Measurements from ENCODE around the gene NR2F6. TPM values are rescaled to one million over a fixed set of nuclear protein-coding genes. Genes with fewer than 3 reads are reported as not detected.

Gene NR2F6
- total RNA-seq, 2 donors from 2014 or later = 1.8 to 2.1 TPM

DNA sequence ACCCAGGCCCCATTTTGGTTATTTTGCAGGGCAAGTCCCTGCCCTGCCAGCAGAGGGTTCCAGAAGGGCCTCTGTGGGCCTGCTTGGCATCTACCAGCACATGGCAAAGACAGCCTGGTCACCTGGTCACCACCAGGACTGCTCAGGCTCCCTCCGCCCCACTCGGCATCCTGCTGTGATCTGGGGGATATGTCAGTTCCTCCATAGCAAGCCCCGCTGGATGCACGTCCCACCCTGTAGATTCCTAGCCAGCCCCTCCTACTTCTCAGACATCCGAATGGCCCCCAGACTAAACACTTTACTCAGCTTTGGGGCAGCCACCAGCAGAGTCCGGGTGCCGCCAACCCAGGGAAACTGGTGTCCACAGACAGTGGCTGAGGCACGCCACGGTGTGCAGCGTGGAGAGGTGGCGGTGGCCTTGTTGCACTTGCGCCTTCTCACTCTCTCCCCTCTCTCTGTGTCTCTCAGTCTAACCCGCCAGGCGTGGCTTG is 62.4 kb downstream of the NR2F6 start:
- peaks cover 2% of the 10 kb centered on the region for H3K36me3 Mint-ChIP-seq (ENCODE audit: low read depth)
- H3K9me3 ChIP-seq (ENCODE audit: control insufficient read depth, low read length, poor library complexity, severe bottlenecking) = no peaks in the 10 kb centered on the region
- DNase-seq (no peak), ATAC-seq (peak; percentile 52)
- peak overlapping the region; percentile 91 for H3K27ac Mint-ChIP-seq
- H3K4me3 Mint-ChIP-seq = peak overlapping the region; percentile 88
- peaks cover 18% of the 10 kb centered on the region for H3K4me1 Mint-ChIP-seq
- H3K27me3 Mint-ChIP-seq = no peaks in the 10 kb centered on the region

Other genes starting within 250 kb of the NR2F6 start
- 1 to 10 TPM; 1.1 to 3.3 TPM for gene CPAMD8, start 219.1 kb downstream of the NR2F6 start, total RNA-seq
- gene HAUS8, start 170.5 kb downstream of the NR2F6 start, total RNA-seq = 10 to 100 TPM; 18.4 to 26.2 TPM
- 100 to 1,000 TPM; 202 to 220 TPM for gene MYO9B, start 170.1 kb downstream of the NR2F6 start, total RNA-seq
- gene USE1, start 30.6 kb downstream of the NR2F6 start, total RNA-seq = 10 to 100 TPM; 21.7 to 23.1 TPM
- gene OCEL1, start 19.7 kb downstream of the NR2F6 start, total RNA-seq = 10 to 100 TPM; 13.9 to 14.9 TPM
- under 1 TPM in 1 of 2 donors, not detected in 1; 0.26 TPM for gene USHBP1, start 18.8 kb upstream of the NR2F6 start, total RNA-seq
- gene BABAM1, start 21.5 kb upstream of the NR2F6 start, total RNA-seq = 10 to 100 TPM; 70.7 to 72.2 TPM
- gene ANKLE1, start 36.0 kb upstream of the NR2F6 start, total RNA-seq = 1 to 10 TPM; 1.4 to 2.0 TPM
- 1 to 10 TPM; 5.0 to 7.1 TPM for gene ABHD8, start 57.5 kb upstream of the NR2F6 start, total RNA-seq
- 10 to 100 TPM; 47.0 to 47.1 TPM for gene MRPL34, start 60.0 kb upstream of the NR2F6 start, total RNA-seq
- 10 to 100 TPM; 40.3 to 50.3 TPM for gene DDA1, start 63.6 kb upstream of the NR2F6 start, total RNA-seq
- gene ANO8, start 88.9 kb upstream of the NR2F6 start, total RNA-seq = 10 to 100 TPM; 15.9 to 17.7 TPM
- gene GTPBP3, start 91.6 kb upstream of the NR2F6 start, total RNA-seq = 10 to 100 TPM; 27.5 to 33.3 TPM
- gene PLVAP, start 131.4 kb upstream of the NR2F6 start, total RNA-seq = not detected
- under 1 TPM in 1 of 2 donors, not detected in 1; 0.44 TPM for gene CCDC194, start 148.3 kb upstream of the NR2F6 start, total RNA-seq
- gene BST2, start 159.7 kb upstream of the NR2F6 start, total RNA-seq = 10 to 100 TPM; 36.7 to 38.1 TPM
- gene MVB12A, start 174.1 kb upstream of the NR2F6 start, total RNA-seq = 10 to 100 TPM; 17.9 to 20.3 TPM
- not detected for gene TMEM221, start 202.7 kb upstream of the NR2F6 start, total RNA-seq
- gene NXNL1, start 215.0 kb upstream of the NR2F6 start, total RNA-seq = not detected
- 1 to 10 TPM; 5.8 to 7.1 TPM for gene SLC27A1, start 224.6 kb upstream of the NR2F6 start, total RNA-seq

Data from T-helper 17 cell (primary cell).